ENCODE data around the gene PLA2G4D. TPM values are rescaled to one million over a fixed set of nuclear protein-coding genes. Genes with fewer than 3 reads are reported as not detected.

PLA2G4D gene
- polyA plus RNA-seq, 1 experiment = not detected

DNA sequence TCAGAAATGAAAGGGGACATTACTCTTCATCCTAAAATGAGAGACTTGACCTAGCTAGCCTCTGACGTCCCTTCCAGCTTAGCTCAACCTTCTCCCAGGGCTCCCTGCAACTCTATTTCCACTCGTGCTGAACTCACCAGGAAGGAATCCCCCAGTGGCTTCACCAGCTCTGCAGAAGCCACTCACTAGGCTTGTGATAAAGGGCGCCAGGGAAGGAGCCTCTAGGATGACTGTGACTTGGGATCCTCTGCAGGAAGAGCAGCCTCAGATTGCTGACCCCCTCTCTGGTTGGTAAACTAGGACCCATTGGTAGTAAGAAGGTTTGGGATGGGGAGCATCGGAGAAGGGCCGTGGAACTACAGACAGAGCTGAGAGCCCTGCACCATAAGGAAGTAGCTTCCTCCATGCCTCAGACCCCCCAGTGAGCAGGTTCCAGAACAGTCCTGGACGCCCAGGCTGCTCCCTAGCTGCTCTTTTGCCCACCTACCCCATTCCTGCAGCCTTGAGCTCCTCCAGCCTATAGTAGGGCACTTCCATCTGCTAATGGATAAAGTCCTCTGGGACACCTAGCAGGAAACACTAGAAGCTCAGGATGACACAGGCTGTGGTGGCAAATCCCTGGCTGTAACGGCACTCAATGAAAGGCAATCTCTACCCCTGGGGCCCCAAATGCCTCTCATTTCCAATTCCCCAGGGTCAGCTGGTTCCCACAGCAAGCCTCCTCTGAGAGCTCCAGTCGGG is 36.1 kb upstream of the PLA2G4D start:
- TF ChIP-seq, protein P1, sequence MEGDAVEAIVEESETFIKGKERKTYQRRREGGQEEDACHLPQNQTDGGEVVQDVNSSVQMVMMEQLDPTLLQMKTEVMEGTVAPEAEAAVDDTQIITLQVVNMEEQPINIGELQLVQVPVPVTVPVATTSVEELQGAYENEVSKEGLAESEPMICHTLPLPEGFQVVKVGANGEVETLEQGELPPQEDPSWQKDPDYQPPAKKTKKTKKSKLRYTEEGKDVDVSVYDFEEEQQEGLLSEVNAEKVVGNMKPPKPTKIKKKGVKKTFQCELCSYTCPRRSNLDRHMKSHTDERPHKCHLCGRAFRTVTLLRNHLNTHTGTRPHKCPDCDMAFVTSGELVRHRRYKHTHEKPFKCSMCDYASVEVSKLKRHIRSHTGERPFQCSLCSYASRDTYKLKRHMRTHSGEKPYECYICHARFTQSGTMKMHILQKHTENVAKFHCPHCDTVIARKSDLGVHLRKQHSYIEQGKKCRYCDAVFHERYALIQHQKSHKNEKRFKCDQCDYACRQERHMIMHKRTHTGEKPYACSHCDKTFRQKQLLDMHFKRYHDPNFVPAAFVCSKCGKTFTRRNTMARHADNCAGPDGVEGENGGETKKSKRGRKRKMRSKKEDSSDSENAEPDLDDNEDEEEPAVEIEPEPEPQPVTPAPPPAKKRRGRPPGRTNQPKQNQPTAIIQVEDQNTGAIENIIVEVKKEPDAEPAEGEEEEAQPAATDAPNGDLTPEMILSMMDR (IDR thresholded peaks at IDR 0.05; ENCODE audit: low read depth, low read length) = no peak
- peaks cover 32% of the 10 kb centered on the region for H3K27me3 ChIP-seq (ENCODE audit: control insufficient read depth, insufficient read depth, low read length)
- CTCF ChIA-PET = interaction anchor here (1.2 kb wide), 1 partner anchor 46 kb away, joined by 4 read pairs; no protein-coding TSS in a partner anchor
- DNase-seq (ENCODE audit: low read depth, low spot score) = no peak
- POLR2A ChIA-PET = no interaction called here
- H3K4me3 ChIP-seq (ENCODE audit: low read depth, low read length) = no peak overlapping the region
- no peak overlapping the region for H3K27ac ChIP-seq (ENCODE audit: low read depth, low read length)
- H3K9me3 ChIP-seq (ENCODE audit: control insufficient read depth, insufficient read depth, low read length) = no peaks in the 10 kb centered on the region

- TF ChIP-seq, protein P1 (IDR thresholded peaks at IDR 0.05; ENCODE audit: low read depth, low read length) = no peak
- Histone ChIP-seq H3K27me3 (ENCODE audit: control insufficient read depth, insufficient read depth, low read length) (peaks cover 36% of the 10 kb centered on the region), H3K27ac (ENCODE audit: low read depth, low read length) (no peak overlapping the region), H3K9me3 (ENCODE audit: control insufficient read depth, insufficient read depth, low read length) (no peaks in the 10 kb centered on the region), H3K4me3 (ENCODE audit: low read depth, low read length) (no peak overlapping the region)
- no peak for DNase-seq (ENCODE audit: low read depth, low spot score)
- CTCF ChIA-PET = interaction anchor here (1.2 kb wide), 1 partner anchor 45 kb away, joined by 4 read pairs; no protein-coding TSS in a partner anchor
- POLR2A ChIA-PET = no interaction called here
Measured at GRCh38 chr15:42129364-42129763, 35.0 kb upstream of the PLA2G4D start.

DNA sequence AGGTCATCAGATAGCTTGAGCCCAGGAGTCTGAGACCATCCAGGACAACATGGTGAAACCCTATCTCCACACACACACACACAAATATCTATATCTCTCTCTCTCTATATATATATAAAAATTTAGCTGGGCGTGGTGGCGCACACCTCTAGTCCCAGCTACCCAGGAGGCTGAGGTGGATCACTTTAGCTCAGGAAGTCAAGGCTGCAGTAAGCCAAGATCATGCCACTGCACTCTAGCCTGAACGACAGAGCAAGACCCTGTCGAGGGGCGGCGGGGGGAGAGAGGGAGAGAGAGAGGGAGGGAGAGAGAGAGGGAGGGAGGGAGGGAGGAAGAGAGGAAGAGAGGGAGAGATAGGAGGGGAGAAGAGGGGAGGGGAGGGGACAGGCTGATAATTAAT is 34.1 kb upstream of the PLA2G4D start:
- Histone ChIP-seq H3K27me3 (ENCODE audit: control insufficient read depth, insufficient read depth, low read length) (peaks cover 37% of the 10 kb centered on the region), H3K27ac (ENCODE audit: low read depth, low read length) (no peak overlapping the region), H3K9me3 (ENCODE audit: control insufficient read depth, insufficient read depth, low read length) (no peaks in the 10 kb centered on the region), H3K4me3 (ENCODE audit: low read depth, low read length) (no peak overlapping the region)
- ChIA-PET CTCF (no interaction called here), POLR2A (no interaction called here)
- TF ChIP-seq, protein P1 (IDR thresholded peaks at IDR 0.05; ENCODE audit: low read depth, low read length) = no peak
- DNase-seq (ENCODE audit: low read depth, low spot score) = no peak

DNA sequence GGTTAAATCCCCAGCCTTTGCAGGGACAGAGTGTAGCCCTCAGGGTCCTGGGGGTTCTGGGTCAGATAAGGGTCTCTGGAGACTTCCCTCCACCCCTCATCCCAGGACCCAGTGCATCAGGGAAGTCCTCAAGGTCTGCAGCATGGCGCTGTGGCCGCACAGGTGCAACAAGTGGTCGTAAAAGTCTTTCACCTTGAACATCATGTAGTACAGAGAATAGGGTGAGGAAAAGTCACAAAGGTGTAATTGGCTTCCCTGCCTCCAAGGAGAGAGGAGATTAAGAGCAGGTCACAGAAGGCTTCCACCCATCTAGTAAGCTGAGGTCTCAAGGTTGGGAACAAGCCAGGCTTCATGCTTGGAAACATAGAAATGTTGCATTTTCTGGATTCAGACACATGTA is 29.2 kb upstream of the PLA2G4D start:
- ChIA-PET CTCF (interaction anchor here (1.1 kb wide), 1 partner anchor 40 kb away, joined by 3 read pairs; no protein-coding TSS in a partner anchor), POLR2A (no interaction called here)

DNA sequence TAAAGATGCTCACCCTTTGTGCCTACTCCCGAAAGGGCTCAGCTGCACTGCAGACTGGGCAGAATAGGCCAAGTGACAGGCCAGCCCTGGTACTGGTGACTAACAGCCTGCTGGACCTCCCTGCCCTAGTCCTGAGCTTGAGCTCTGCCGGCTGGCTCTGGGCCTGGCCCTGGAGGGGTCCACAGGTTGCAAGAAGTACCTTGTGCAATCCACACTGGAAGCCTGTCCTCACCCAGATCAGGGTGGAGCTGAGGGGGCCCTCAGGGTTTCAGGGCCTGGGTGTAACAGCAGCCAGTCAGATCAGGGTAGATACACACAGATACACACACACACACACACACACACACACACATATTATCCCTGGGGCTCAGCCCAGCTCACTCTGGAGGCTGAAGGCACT is 27.3 kb upstream of the PLA2G4D start:
- Histone ChIP-seq H3K9me3 (ENCODE audit: control insufficient read depth, insufficient read depth, low read length) (no peaks in the 10 kb centered on the region), H3K27me3 (ENCODE audit: control insufficient read depth, insufficient read depth, low read length) (peaks cover 41% of the 10 kb centered on the region), H3K4me3 (ENCODE audit: low read depth, low read length) (no peak overlapping the region), H3K27ac (ENCODE audit: low read depth, low read length) (no peak overlapping the region)
- POLR2A ChIA-PET = no interaction called here
- no peak for DNase-seq (ENCODE audit: low read depth, low spot score)
- TF ChIP-seq, protein P1 (IDR thresholded peaks at IDR 0.05; ENCODE audit: low read depth, low read length) = no peak
- CTCF ChIA-PET = no interaction called here

More for the DNA sequence above, 29.2 kb upstream of the PLA2G4D start:
- peaks cover 45% of the 10 kb centered on the region for H3K27me3 ChIP-seq (ENCODE audit: control insufficient read depth, insufficient read depth, low read length)
- H3K27ac ChIP-seq (ENCODE audit: low read depth, low read length) = no peak overlapping the region
- TF ChIP-seq, protein P1 (IDR thresholded peaks at IDR 0.05; ENCODE audit: low read depth, low read length) = no peak
- no peak for DNase-seq (ENCODE audit: low read depth, low spot score)
- no peak overlapping the region for H3K4me3 ChIP-seq (ENCODE audit: low read depth, low read length)
- no peaks in the 10 kb centered on the region for H3K9me3 ChIP-seq (ENCODE audit: control insufficient read depth, insufficient read depth, low read length)

Data from AG04450 (cell line).